ENCODE measurements around the gene SMC3. TPM values are rescaled to one million over a fixed set of nuclear protein-coding genes. Genes with fewer than 3 reads are reported as not detected.
A peak's percentile ranks its signal among the peaks of the same experiment; 100 is the strongest.

The SMC3 gene
- total RNA-seq, 2 experiments from 2014 or later, result 46.8 to 48.0 TPM

- TF ChIP-seq CTCF (IDR thresholded peaks at IDR 0.05), result no peak
- H3K36me3 Mint-ChIP-seq (ENCODE audit: low read depth), result peaks cover 91% of the 10 kb centered on the region
- ChIA-PET CTCF (interaction anchor here (0.6 to 1.0 kb wide), 2 partner anchors 11 to 113 kb away, joined by 3 read pairs; no protein-coding TSS in a partner anchor), POLR2A (no interaction called here)
- no peak overlapping the region for H3K4me3 ChIP-seq (ENCODE audit: low read length)
- ATAC-seq (ENCODE audit: poor library complexity), result no peak
- H3K4me1 Mint-ChIP-seq (ENCODE audit: low read depth), result no peaks in the 10 kb centered on the region
- no peak overlapping the region for H3K27ac ChIP-seq (ENCODE audit: low read depth in 1 of 2, low read length in 2 of 2)
- H3K36me3 ChIP-seq (ENCODE audit: insufficient read depth, low read length), result peaks cover 79% of the 10 kb centered on the region
- no peaks in the 10 kb centered on the region for H3K9me3 Mint-ChIP-seq
- H3K27me3 Mint-ChIP-seq, result no peaks in the 10 kb centered on the region
- H3K9me3 ChIP-seq (ENCODE audit: control insufficient read depth in 1 of 2, insufficient read depth in 1 of 2, low read length in 2 of 2), result no peaks in the 10 kb centered on the region
- H3K4me3 Mint-ChIP-seq, result no peak overlapping the region
- no peak overlapping the region for H3K27ac Mint-ChIP-seq
- no peak for DNase-seq
- H3K4me1 ChIP-seq (ENCODE audit: insufficient read depth, low read length), result no peaks in the 10 kb centered on the region
- no peaks in the 10 kb centered on the region for H3K27me3 ChIP-seq (ENCODE audit: control insufficient read depth in 1 of 2, insufficient read depth in 2 of 2, low read length in 2 of 2)
- intact Hi-C loops (cut with DNase I, micrococcal nuclease), result no loop called here
Observed at GRCh38 chr10:110591760-110592159, 24.3 kb downstream of the SMC3 start.

- Histone ChIP-seq H3K4me3 (ENCODE audit: low read length) (no peak overlapping the region), H3K27me3 (ENCODE audit: control insufficient read depth in 1 of 2, insufficient read depth in 2 of 2, low read length in 2 of 2) (no peaks in the 10 kb centered on the region), H3K4me1 (ENCODE audit: insufficient read depth, low read length) (no peaks in the 10 kb centered on the region), H3K27ac (ENCODE audit: low read depth in 1 of 2, low read length in 2 of 2) (no peak overlapping the region), H3K36me3 (ENCODE audit: insufficient read depth, low read length) (peaks cover 60% of the 10 kb centered on the region), H3K9me3 (ENCODE audit: control insufficient read depth in 1 of 2, insufficient read depth in 1 of 2, low read length in 2 of 2) (no peaks in the 10 kb centered on the region)
- no peak for TF ChIP-seq CTCF (IDR thresholded peaks at IDR 0.05)
- intact Hi-C loops (cut with DNase I, micrococcal nuclease), result no loop called here
- ChIA-PET POLR2A (no interaction called here), CTCF (interaction anchor here (1.3 kb wide), 1 partner anchor 291 kb away, joined by 5 read pairs; no protein-coding TSS in a partner anchor)
- Mint-ChIP-seq H3K27ac (no peak overlapping the region), H3K4me1 (ENCODE audit: low read depth) (no peaks in the 10 kb centered on the region), H3K36me3 (ENCODE audit: low read depth) (peaks cover 87% of the 10 kb centered on the region), H3K9me3 (no peaks in the 10 kb centered on the region), H3K27me3 (no peaks in the 10 kb centered on the region), H3K4me3 (no peak overlapping the region)
- no peak for ATAC-seq (ENCODE audit: poor library complexity)
- DNase-seq, result no peak
Observed at GRCh38 chr10:110597476-110597875, 30.0 kb downstream of the SMC3 start.

- no peak overlapping the region for H3K27ac Mint-ChIP-seq
- CTCF ChIA-PET, result interaction anchor here (1.0 to 2.7 kb wide), 4 partner anchors 8 to 294 kb away, joined by 3 to 21 read pairs (median 4); partner anchors contain the start of gene SMNDC1
- peaks cover 62% of the 10 kb centered on the region for H3K36me3 ChIP-seq (ENCODE audit: insufficient read depth, low read length)
Observed at GRCh38 chr10:110600487-110601101, 33.1 kb downstream of the SMC3 start.

More at GRCh38 chr10:110600487-110601101, 33.1 kb downstream of the SMC3 start:
- POLR2A ChIA-PET, result no interaction called here
- ATAC-seq (ENCODE audit: poor library complexity), result peak; percentile 54
- Histone ChIP-seq H3K4me1 (ENCODE audit: insufficient read depth, low read length) (no peaks in the 10 kb centered on the region), H3K27ac (ENCODE audit: low read depth in 1 of 2, low read length in 2 of 2) (no peak overlapping the region), H3K4me3 (ENCODE audit: low read length) (no peak overlapping the region), H3K9me3 (ENCODE audit: control insufficient read depth in 1 of 2, insufficient read depth in 1 of 2, low read length in 2 of 2) (no peaks in the 10 kb centered on the region), H3K27me3 (ENCODE audit: control insufficient read depth in 1 of 2, insufficient read depth in 2 of 2, low read length in 2 of 2) (no peaks in the 10 kb centered on the region)
- no peak overlapping the region for H3K4me3 Mint-ChIP-seq
- peak in 4 of 14 experiments; percentile 41 to 74 (median 64) for DNase-seq
- peak; percentile 46 for TF ChIP-seq CTCF (IDR thresholded peaks at IDR 0.05)
- no peaks in the 10 kb centered on the region for H3K27me3 Mint-ChIP-seq
- intact Hi-C loops (cut with DNase I, micrococcal nuclease), result loop anchor here (1.0 to 2.0 kb wide), 3 partner anchors 289 to 294 kb away; no protein-coding TSS in a partner anchor
- H3K4me1 Mint-ChIP-seq (ENCODE audit: low read depth), result no peaks in the 10 kb centered on the region
- peaks cover 93% of the 10 kb centered on the region for H3K36me3 Mint-ChIP-seq (ENCODE audit: low read depth)
- no peaks in the 10 kb centered on the region for H3K9me3 Mint-ChIP-seq
